GM12873 (cell line): ENCODE measurements around the gene RNF144B.

ENCODE experiments used
- CTCF ChIP-seq: IDR thresholded peaks from 2 replicates; pipeline ENCODE4 v1.5.1; 2012; ENCODE audit warnings: low read depth, mild to moderate bottlenecking, moderate library complexity, low read length, control low read depth; ENCODE audit not compliant: insufficient read depth; ENCODE audit errors: missing control alignments

Gene RNF144B

GRCh38 chr6:18467741-18468502, 80.8 kb downstream of the RNF144B start:
- no peak for TF ChIP-seq CTCF

GRCh38 chr6:18468503-18468843, 81.3 kb downstream of the RNF144B start:
- TF ChIP-seq CTCF: no peak

- no peak for TF ChIP-seq CTCF
Measured at GRCh38 chr6:18469536-18469935, 82.4 kb downstream of the RNF144B start.

GRCh38 chr6:18471232-18471964, 84.2 kb downstream of the RNF144B start:
- TF ChIP-seq CTCF: no peak

GRCh38 chr6:18472941-18473340, 85.8 kb downstream of the RNF144B start:
- no peak for TF ChIP-seq CTCF

GRCh38 chr6:18473755-18474154, 86.6 kb downstream of the RNF144B start:
- TF ChIP-seq CTCF: no peak

- no peak for TF ChIP-seq CTCF
Measured at GRCh38 chr6:18477301-18477941, 90.3 kb downstream of the RNF144B start.
